ENCODE data around the gene CLRN1. TPM values are rescaled to one million over a fixed set of nuclear protein-coding genes. Genes with fewer than 3 reads are reported as not detected.

CLRN1 gene
- total and polyA plus RNA-seq, 2 experiments from 2014 or later, result 0.45 to 0.69 TPM

GRCh38 chr3:151003029-151003767 lies 30.7 kb upstream of the CLRN1 start:
- Histone ChIP-seq H3K79me2 (replicated peaks; ENCODE audit: insufficient read depth) (no peaks in the 10 kb centered on the region), H3K4me3 (no peak overlapping the region), H3K9me2 (ENCODE audit: insufficient read depth) (peaks cover 4% of the 10 kb centered on the region; the same call in 1 of the 2 replicates), H3K4me1 (ENCODE audit: insufficient read depth) (peaks cover 11% of the 10 kb centered on the region; the same call in 1 of the 2 replicates), H3F3A (replicated peaks; ENCODE audit: low read depth) (no peaks in the 10 kb centered on the region), H2AFZ (no peak overlapping the region), H3K27ac (ENCODE audit: low read depth) (no peak overlapping the region), H4K20me1 (replicated peaks; ENCODE audit: insufficient read depth) (no peaks in the 10 kb centered on the region), H3K36me3 (ENCODE audit: insufficient read depth) (no peaks in the 10 kb centered on the region), H3K4me2 (no peak overlapping the region), H3K27me3 (ENCODE audit: insufficient read depth) (no peaks in the 10 kb centered on the region)
- H3K9me3 Mint-ChIP-seq, result no peaks in the 10 kb centered on the region
- H3K27ac Mint-ChIP-seq, result no peak overlapping the region
- TF ChIP-seq JUNB (IDR thresholded peaks at IDR 0.05; ENCODE audit: unreplicated experiment) (no peak), ZNF462 (CRISPR knock-in tag; IDR thresholded peaks at IDR 0.05) (no peak), NANOG (IDR thresholded peaks at IDR 0.05; ENCODE audit: borderline replicate concordance) (no peak), EZH2phosphoT487 (IDR thresholded peaks at IDR 0.05; ENCODE audit: unreplicated experiment) (no peak), REST (IDR thresholded peaks at IDR 0.05; ENCODE audit: unreplicated experiment) (no peak), ZNF114 (CRISPR knock-in tag; IDR thresholded peaks at IDR 0.05) (no peak), POLR2AphosphoS5 (IDR thresholded peaks at IDR 0.05; ENCODE audit: low read depth) (no peak), STAT1 (IDR thresholded peaks at IDR 0.05; ENCODE audit: unreplicated experiment) (no peak), CTCF (conservative IDR thresholded peaks at IDR 0.05; ENCODE audit: low read depth in 2 of 2) (no peak), EZH2 (IDR thresholded peaks at IDR 0.05; ENCODE audit: low read depth, unreplicated experiment) (no peak), ETS1 (IDR thresholded peaks at IDR 0.05) (no peak), CREB1 (CRISPR knock-in tag; IDR thresholded peaks at IDR 0.05; ENCODE audit: low read depth) (no peak), ZNF331 (CRISPR knock-in tag; IDR thresholded peaks at IDR 0.05; ENCODE audit: low read depth) (no peak)
- no peaks in the 10 kb centered on the region for H3K36me3 Mint-ChIP-seq (ENCODE audit: low read depth)
- DNase-seq (ENCODE audit: low spot score) (no peak), ATAC-seq (no peak)
- H3K4me1 Mint-ChIP-seq, result peaks cover 15% of the 10 kb centered on the region
- no peak overlapping the region for H3K4me3 Mint-ChIP-seq
- peaks cover 4% of the 10 kb centered on the region for H3K27me3 Mint-ChIP-seq (ENCODE audit: insufficient read depth, low read depth, poor library complexity)
